ENCODE data around the gene ABCB6. TPM values are rescaled to one million over a fixed set of nuclear protein-coding genes. Genes with fewer than 3 reads are reported as not detected.

Gene ABCB6
- total and polyA plus RNA-seq, 2 donors (not counting 1 experiment from before 2014, with no cell fraction given) = 12.5 to 49.5 TPM

DNA sequence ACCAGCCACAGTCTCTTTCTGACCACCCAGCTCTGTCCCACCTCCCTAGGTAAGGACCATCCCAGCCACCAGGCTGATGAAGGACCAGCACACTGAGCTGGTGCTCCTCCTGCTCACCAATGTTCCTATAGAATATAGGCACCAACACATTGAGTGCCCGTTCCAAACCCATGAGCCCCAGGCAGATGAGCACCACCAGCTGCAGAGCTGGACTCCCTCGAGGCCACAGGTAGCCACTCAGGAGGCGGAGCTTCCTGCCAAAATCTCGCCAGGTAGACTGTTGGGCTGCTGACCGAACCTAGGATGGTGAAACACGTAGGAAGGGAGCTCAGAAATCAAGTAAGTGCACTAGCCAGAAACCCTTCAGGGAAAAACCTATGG lies 2.2 kb downstream of the ABCB6 start:
- Histone ChIP-seq H3K9ac (ENCODE audit: insufficient read depth, low read length) (no peak overlapping the region), H2AFZ (ENCODE audit: low read length) (no peak overlapping the region), H4K20me1 (ENCODE audit: control insufficient read depth, extremely low read depth, insufficient read depth, low read length) (no peaks in the 10 kb centered on the region), H3K79me2 (ENCODE audit: control insufficient read depth, insufficient read depth, low read length) (no peaks in the 10 kb centered on the region), H3K4me3 (replicated peaks in 1 of 4; ENCODE audit: control extremely low read depth in 1 of 4, insufficient read depth in 1 of 4, low read depth in 3 of 4, low read length in 4 of 4) (no peak overlapping the region), H3K9me3 (ENCODE audit: control insufficient read depth, insufficient read depth, low read depth, low read length) (no peaks in the 10 kb centered on the region), H3K27me3 (ENCODE audit: control insufficient read depth, insufficient read depth, low read length) (no peaks in the 10 kb centered on the region), H3K27ac (ENCODE audit: insufficient read depth, low read length) (no peak overlapping the region), H3K4me2 (ENCODE audit: extremely low read depth, insufficient read depth, low read length) (no peak overlapping the region), H3K4me1 (ENCODE audit: control insufficient read depth, extremely low read depth, insufficient read depth, low read length) (peaks cover 13% of the 10 kb centered on the region), H3K36me3 (ENCODE audit: control insufficient read depth, insufficient read depth, low read length) (peaks cover 29% of the 10 kb centered on the region)
- no peak for DNase-seq (ENCODE audit: low read depth in 2 of 2)
- TF ChIP-seq EZH2 (IDR thresholded peaks at IDR 0.05; ENCODE audit: low read length, missing control alignments) = no peak

DNA sequence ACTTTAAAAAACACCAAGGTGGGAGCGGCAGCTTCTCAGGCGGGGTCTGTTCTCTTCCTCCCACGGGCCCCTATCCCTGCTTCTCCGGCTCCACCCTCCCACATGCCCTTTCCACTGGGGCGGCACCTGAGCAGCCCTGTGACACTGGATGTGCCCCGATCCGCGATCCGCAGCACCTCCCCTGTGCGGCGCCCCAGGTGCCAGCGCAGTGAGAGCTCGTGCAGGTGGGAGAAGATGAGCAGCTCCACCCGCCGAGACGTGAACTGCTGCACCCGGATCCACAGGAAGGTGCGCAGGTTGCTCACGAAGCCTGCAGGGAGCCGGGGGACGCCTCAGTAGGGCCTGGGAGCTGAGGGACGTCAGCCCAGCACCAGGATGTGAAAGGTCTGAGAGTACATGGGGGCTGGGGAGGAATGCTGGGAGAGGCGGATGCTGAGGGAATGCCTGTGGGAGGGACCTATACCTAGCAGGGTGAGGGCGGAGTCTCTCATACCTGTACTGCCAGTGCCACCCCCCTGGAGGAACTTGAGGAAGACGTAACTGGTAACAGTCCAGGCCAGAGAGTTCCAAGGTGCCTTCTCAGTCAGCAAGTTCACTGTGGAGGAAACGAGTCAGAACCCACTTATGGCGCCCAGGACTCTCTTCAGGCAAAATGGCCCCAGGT lies 2.8 kb downstream of the ABCB6 start:
- Histone ChIP-seq H3K27me3 (ENCODE audit: control insufficient read depth, insufficient read depth, low read length) (no peaks in the 10 kb centered on the region), H3K27ac (ENCODE audit: insufficient read depth, low read length) (no peak overlapping the region), H3K36me3 (ENCODE audit: control insufficient read depth, insufficient read depth, low read length) (peaks cover 29% of the 10 kb centered on the region), H3K9me3 (ENCODE audit: control insufficient read depth, insufficient read depth, low read depth, low read length) (no peaks in the 10 kb centered on the region), H3K4me3 (replicated peaks in 1 of 4; ENCODE audit: control extremely low read depth in 1 of 4, insufficient read depth in 1 of 4, low read depth in 3 of 4, low read length in 4 of 4) (no peak overlapping the region), H3K9ac (ENCODE audit: insufficient read depth, low read length) (no peak overlapping the region), H3K79me2 (ENCODE audit: control insufficient read depth, insufficient read depth, low read length) (no peaks in the 10 kb centered on the region), H2AFZ (ENCODE audit: low read length) (no peak overlapping the region), H4K20me1 (ENCODE audit: control insufficient read depth, extremely low read depth, insufficient read depth, low read length) (no peaks in the 10 kb centered on the region), H3K4me2 (ENCODE audit: extremely low read depth, insufficient read depth, low read length) (no peak overlapping the region), H3K4me1 (ENCODE audit: control insufficient read depth, extremely low read depth, insufficient read depth, low read length) (peaks cover 13% of the 10 kb centered on the region)
- no peak for DNase-seq (ENCODE audit: low read depth in 2 of 2)
- TF ChIP-seq, protein P1, sequence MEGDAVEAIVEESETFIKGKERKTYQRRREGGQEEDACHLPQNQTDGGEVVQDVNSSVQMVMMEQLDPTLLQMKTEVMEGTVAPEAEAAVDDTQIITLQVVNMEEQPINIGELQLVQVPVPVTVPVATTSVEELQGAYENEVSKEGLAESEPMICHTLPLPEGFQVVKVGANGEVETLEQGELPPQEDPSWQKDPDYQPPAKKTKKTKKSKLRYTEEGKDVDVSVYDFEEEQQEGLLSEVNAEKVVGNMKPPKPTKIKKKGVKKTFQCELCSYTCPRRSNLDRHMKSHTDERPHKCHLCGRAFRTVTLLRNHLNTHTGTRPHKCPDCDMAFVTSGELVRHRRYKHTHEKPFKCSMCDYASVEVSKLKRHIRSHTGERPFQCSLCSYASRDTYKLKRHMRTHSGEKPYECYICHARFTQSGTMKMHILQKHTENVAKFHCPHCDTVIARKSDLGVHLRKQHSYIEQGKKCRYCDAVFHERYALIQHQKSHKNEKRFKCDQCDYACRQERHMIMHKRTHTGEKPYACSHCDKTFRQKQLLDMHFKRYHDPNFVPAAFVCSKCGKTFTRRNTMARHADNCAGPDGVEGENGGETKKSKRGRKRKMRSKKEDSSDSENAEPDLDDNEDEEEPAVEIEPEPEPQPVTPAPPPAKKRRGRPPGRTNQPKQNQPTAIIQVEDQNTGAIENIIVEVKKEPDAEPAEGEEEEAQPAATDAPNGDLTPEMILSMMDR (conservative IDR thresholded peaks at IDR 0.05 in 1 of 2, IDR thresholded peaks at IDR 0.05 in 1 of 2; ENCODE audit: low read depth in 1 of 2, low read length in 2 of 2) = no peak
- no peak for TF ChIP-seq EZH2 (IDR thresholded peaks at IDR 0.05; ENCODE audit: low read length, missing control alignments)

DNA sequence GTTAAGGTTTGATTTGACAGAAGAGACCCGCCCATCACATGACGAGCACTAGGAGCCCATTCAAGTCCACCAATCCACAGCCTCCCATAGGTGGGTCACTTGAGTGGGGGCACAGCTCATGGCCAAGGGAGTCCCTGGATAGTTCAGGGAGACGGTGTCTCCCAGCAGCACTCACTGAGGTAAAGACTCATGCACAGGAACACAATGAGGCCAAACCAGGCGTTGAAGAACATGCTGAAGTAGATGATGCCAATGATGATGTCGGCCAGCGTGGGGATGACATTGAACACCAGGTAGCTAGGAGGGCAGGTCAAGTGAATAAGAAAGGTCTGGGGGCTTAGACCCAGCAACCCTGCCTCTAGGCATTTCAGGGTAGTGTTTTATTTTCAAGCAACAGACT lies 4.0 kb downstream of the ABCB6 start:
- Histone ChIP-seq H3K4me2 (ENCODE audit: extremely low read depth, insufficient read depth, low read length) (no peak overlapping the region), H3K4me1 (ENCODE audit: control insufficient read depth, extremely low read depth, insufficient read depth, low read length) (peaks cover 13% of the 10 kb centered on the region), H2AFZ (ENCODE audit: low read length) (no peak overlapping the region), H3K79me2 (ENCODE audit: control insufficient read depth, insufficient read depth, low read length) (no peaks in the 10 kb centered on the region), H3K27me3 (ENCODE audit: control insufficient read depth, insufficient read depth, low read length) (no peaks in the 10 kb centered on the region), H4K20me1 (ENCODE audit: control insufficient read depth, extremely low read depth, insufficient read depth, low read length) (no peaks in the 10 kb centered on the region), H3K4me3 (replicated peaks in 1 of 4; ENCODE audit: control extremely low read depth in 1 of 4, insufficient read depth in 1 of 4, low read depth in 3 of 4, low read length in 4 of 4) (no peak overlapping the region), H3K36me3 (ENCODE audit: control insufficient read depth, insufficient read depth, low read length) (peaks cover 26% of the 10 kb centered on the region), H3K27ac (ENCODE audit: insufficient read depth, low read length) (no peak overlapping the region), H3K9me3 (ENCODE audit: control insufficient read depth, insufficient read depth, low read depth, low read length) (no peaks in the 10 kb centered on the region), H3K9ac (ENCODE audit: insufficient read depth, low read length) (no peak overlapping the region)
- TF ChIP-seq, protein P1 (conservative IDR thresholded peaks at IDR 0.05 in 1 of 2, IDR thresholded peaks at IDR 0.05 in 1 of 2; ENCODE audit: low read depth in 1 of 2, low read length in 2 of 2) = no peak
- no peak for TF ChIP-seq EZH2 (IDR thresholded peaks at IDR 0.05; ENCODE audit: low read length, missing control alignments)
- no peak for DNase-seq (ENCODE audit: low read depth in 2 of 2)

Data from fibroblast of lung (primary cell).